ENCODE measurements around the gene GALNTL6. TPM values are rescaled to one million over a fixed set of nuclear protein-coding genes. Genes with fewer than 3 reads are reported as not detected.

Gene GALNTL6
- total RNA-seq, 1 experiment from 2014 or later = not detected

GRCh38 chr4:171875291-171875690, 62.1 kb downstream of the GALNTL6 start:
- Histone ChIP-seq H3K4me1 (ENCODE audit: insufficient read depth, low read length) (no peaks in the 10 kb centered on the region), H3K9ac (ENCODE audit: extremely low read depth, insufficient read length, low read length) (no peak overlapping the region), H4K91ac (ENCODE audit: insufficient read length, low read depth, low read length) (no peak overlapping the region), H3K27me3 (ENCODE audit: insufficient read depth, low read length) (no peaks in the 10 kb centered on the region), H3K23me2 (ENCODE audit: insufficient read length, low read depth, low read length, poor library complexity, severe bottlenecking) (no peaks in the 10 kb centered on the region), H3K56ac (ENCODE audit: insufficient read length, low read depth, low read length) (no peak overlapping the region), H3T11ph (ENCODE audit: low read length) (no peak overlapping the region), H2BK5ac (ENCODE audit: insufficient read length, low read length) (no peak overlapping the region), H2AK5ac (ENCODE audit: insufficient read length, low read length) (no peak overlapping the region), H3K79me2 (ENCODE audit: insufficient read depth, low read length) (no peaks in the 10 kb centered on the region), H4K5ac (ENCODE audit: insufficient read length, low read depth, low read length) (no peak overlapping the region), H2BK120ac (ENCODE audit: low read depth, low read length, poor library complexity, severe bottlenecking) (no peak overlapping the region), H3K4ac (ENCODE audit: low read depth, low read length) (no peak overlapping the region), H3K9me3 (ENCODE audit: control insufficient read depth, low read depth, low read length) (no peaks in the 10 kb centered on the region), H3K18ac (ENCODE audit: insufficient read length, low read depth, low read length) (no peak overlapping the region), H3K27ac (ENCODE audit: insufficient read length, low read depth, low read length) (no peak overlapping the region), H4K20me1 (ENCODE audit: control insufficient read depth, insufficient read depth, insufficient read length) (no peaks in the 10 kb centered on the region), H4K8ac (replicated peaks; ENCODE audit: insufficient read length, low read depth, low read length) (no peak overlapping the region), H3K14ac (ENCODE audit: insufficient read depth, low read length) (no peak overlapping the region), H2BK15ac (ENCODE audit: low read depth, low read length) (no peak overlapping the region), H2BK12ac (ENCODE audit: insufficient read length, low read depth, low read length) (no peak overlapping the region), H3K79me1 (ENCODE audit: insufficient read depth, low read depth, low read length, poor library complexity, severe bottlenecking) (no peaks in the 10 kb centered on the region), H2BK20ac (ENCODE audit: low read depth, low read length, poor library complexity, severe bottlenecking) (no peak overlapping the region), H2AFZ (ENCODE audit: low read length) (no peak overlapping the region), H3K4me2 (ENCODE audit: insufficient read depth, insufficient read length, low read length) (no peak overlapping the region), H3K23ac (ENCODE audit: insufficient read length, low read depth, low read length) (no peak overlapping the region)
- H3K36me3 Mint-ChIP-seq (ENCODE audit: insufficient read depth in 1 of 3, low read depth in 3 of 3) = no peaks in the 10 kb centered on the region
- no peaks in the 10 kb centered on the region for H3K9me3 Mint-ChIP-seq
- peaks cover 3 to 4% of the 10 kb centered on the region in 2 experiments; a peak in 2 of 4 replicates for H3K4me1 Mint-ChIP-seq
- TF ChIP-seq CTCF (conservative IDR thresholded peaks at IDR 0.05) = no peak
- H3K27me3 Mint-ChIP-seq (ENCODE audit: low read depth) = no peaks in the 10 kb centered on the region
- DNase-seq = no peak
- peak overlapping the region in 2 of 3 experiments; percentile 89 to 90; a peak in 3 of 7 replicates for H3K27ac Mint-ChIP-seq
- no peak overlapping the region for H3K4me3 Mint-ChIP-seq
- no CpG with 5 or more reads among the region's 3 CpGs for WGBS (ENCODE audit: extremely low coverage, insufficient read length, low lambda C conversion rate)
